Mesodermal cell (in vitro differentiated cells): ENCODE measurements around the gene BEND4.

Source experiments
- H3K27ac ChIP-seq: 2 replicates; pipeline ENCODE4 v1.7.0; 2013; ENCODE audit warnings: mild to moderate bottlenecking, low read depth, low read length, moderate library complexity; ENCODE audit not compliant: severe bottlenecking
- H3K36me3 ChIP-seq: 2 replicates; pipeline ENCODE4 v1.7.1; 2013; ENCODE audit warnings: mild to moderate bottlenecking, low read length, moderate library complexity; ENCODE audit not compliant: control insufficient read depth, insufficient read depth
- H3K4me1 ChIP-seq: one replicate; pipeline ENCODE4 v1.7.1; 2013; ENCODE audit warnings: mild to moderate bottlenecking, low read length; ENCODE audit not compliant: insufficient read depth, control insufficient read depth, poor library complexity, severe bottlenecking
- H3K4me3 ChIP-seq: 2 replicates; pipeline ENCODE4 v1.7.0; 2013; ENCODE audit warnings: low read length, control low read depth, mild to moderate bottlenecking; ENCODE audit not compliant: insufficient read depth, poor library complexity, severe bottlenecking; ENCODE audit errors: extremely low read depth
- H3K9me3 ChIP-seq: 2 replicates; pipeline ENCODE4 v1.7.1; 2013; ENCODE audit warnings: mild to moderate bottlenecking, low read length, moderate library complexity; ENCODE audit not compliant: control insufficient read depth
- WGBS, 2 experiments: methylation state at CpG; one replicate each; pipeline ENCODE4 v1.1.5; 2013; ENCODE audit warnings: missing lambda C conversion rate in 2 of 2; ENCODE audit not compliant: insufficient coverage in 2 of 2; 5-methylcytosine and 5-hydroxymethylcytosine counted together

The BEND4 gene

DNA sequence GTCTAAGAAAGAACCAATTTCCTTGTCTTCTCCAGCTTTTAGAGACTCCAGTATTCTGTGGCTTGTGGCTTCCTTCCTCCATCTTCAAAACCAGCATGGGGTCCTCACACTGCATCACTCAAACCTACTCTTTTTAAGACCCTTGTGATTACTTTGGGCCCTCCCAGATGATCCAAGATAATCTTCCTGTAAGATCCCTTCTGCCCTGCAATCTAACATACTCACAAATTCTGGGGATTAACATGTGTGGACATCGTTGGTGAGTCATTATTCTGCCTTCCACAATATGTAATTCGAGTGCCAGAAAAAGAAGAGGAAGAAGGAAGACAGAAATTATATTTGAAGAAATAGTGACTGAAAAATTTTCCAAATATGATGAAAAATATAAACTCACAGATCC, 47.9 kb downstream of the BEND4 start:
- H3K4me1 ChIP-seq = no peaks in the 10 kb centered on the region

DNA sequence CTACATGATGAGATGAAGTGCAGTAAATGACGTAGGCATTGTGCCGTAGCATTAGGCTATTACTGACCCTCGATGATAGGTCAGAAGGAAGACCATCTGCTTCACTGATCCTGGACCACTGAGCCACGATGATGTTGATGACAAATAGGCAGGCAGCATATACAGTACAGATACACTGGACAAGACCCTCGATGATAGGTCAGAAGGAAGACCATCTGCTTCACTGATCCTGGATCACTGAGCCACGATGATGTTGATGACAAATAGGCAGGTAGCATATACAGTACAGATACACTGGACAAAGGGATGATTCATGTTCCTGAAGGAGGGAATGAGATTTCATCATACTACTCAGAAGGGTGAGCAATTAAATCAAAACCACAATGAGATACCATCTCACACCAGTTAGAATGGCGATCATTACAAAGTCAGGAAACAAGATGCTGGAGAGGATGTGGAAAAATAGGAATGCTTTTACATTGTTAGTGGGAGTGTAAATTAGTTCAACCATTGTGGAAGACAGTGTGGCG, 50.9 kb downstream of the BEND4 start:
- Histone ChIP-seq H3K4me3 (no peak overlapping the region), H3K4me1 (no peaks in the 10 kb centered on the region), H3K27ac (no peak overlapping the region), H3K36me3 (no peaks in the 10 kb centered on the region), H3K9me3 (no peaks in the 10 kb centered on the region)
- 97 to 98% methylated on average over 5 to 6 of the region's 8 CpGs for WGBS, 2 experiments

More for the DNA sequence above, 47.9 kb downstream of the BEND4 start:
- no peaks in the 10 kb centered on the region for H3K9me3 ChIP-seq
- WGBS, 2 experiments = no CpG with 5 or more reads among the region's 2 CpGs
- H3K4me3 ChIP-seq = no peak overlapping the region
- H3K27ac ChIP-seq = no peak overlapping the region
- H3K36me3 ChIP-seq = no peaks in the 10 kb centered on the region

DNA sequence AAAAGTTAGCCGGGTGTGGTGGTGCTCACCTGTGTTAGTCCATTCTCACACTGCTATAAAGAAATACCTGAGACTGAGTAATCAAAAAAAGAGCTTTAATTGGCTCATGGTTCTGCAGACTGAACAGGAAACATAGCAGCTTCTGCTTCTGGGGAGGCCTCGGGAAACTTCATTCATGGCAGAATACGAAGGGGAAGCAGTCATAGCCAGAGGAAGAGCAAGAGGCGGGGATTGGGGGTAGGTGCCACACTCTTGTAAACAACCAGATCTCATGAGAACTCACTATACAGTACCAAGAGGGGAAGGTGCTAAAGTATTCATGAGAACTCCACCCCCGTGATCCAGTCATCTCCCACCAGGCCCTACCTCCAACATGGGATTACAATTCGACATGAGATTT, 64.1 kb downstream of the BEND4 start:
- WGBS, 2 experiments = 91% methylated on average over 3 to 5 of the region's 6 CpGs
- no peak overlapping the region for H3K27ac ChIP-seq
- no peak overlapping the region for H3K4me3 ChIP-seq
- no peaks in the 10 kb centered on the region for H3K9me3 ChIP-seq
- no peaks in the 10 kb centered on the region for H3K4me1 ChIP-seq
- H3K36me3 ChIP-seq = peaks cover 2% of the 10 kb centered on the region

DNA sequence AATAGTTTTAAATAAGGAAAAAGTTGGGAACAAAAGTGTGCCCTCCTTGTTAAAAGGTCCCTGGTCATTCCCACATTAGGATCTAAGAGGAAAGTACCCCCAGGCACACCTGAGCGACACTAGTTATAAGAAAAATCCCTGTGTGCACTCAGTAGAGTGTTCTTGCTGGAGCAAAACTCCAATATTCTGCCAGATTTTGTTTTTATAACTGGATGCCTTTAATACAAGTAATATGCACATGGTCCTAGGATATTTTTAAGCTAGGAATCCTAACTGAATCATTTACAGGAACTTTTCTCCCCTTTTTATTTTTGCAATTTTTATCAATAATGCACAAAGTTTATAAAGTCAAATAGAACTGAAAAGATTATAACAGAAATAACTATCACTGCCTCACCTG, 68.6 kb downstream of the BEND4 start:
- H3K9me3 ChIP-seq = no peaks in the 10 kb centered on the region
- peaks cover 5% of the 10 kb centered on the region for H3K36me3 ChIP-seq
- 100% methylated on average over 1 of the region's 1 CpG; no CpG with 5 or more reads in 1 of the 2 experiments for WGBS, 2 experiments
- H3K4me3 ChIP-seq = no peak overlapping the region
- H3K27ac ChIP-seq = no peak overlapping the region
- no peaks in the 10 kb centered on the region for H3K4me1 ChIP-seq

DNA sequence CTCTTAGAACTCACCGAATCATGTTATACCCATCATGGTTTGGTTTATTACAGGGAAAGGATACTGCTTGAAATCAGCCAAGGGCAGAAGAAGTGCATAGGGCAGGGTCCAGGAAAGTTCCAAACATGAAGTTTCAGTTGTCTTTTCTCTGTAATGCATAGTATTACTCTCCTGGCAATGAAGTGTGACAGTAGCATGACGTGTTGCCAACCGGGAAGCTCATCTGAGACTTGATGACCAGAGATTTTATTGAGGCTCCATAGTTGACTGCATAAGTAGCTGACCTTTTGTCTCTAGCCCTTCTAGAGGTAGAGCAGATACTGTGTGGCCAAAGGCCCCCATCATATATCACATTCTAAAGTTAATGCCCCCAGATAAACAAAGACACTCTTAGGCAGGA, 72.1 kb downstream of the BEND4 start:
- H3K36me3 ChIP-seq = peaks cover 10% of the 10 kb centered on the region
- 93 to 100% methylated on average over 2 to 3 of the region's 3 CpGs for WGBS, 2 experiments

DNA sequence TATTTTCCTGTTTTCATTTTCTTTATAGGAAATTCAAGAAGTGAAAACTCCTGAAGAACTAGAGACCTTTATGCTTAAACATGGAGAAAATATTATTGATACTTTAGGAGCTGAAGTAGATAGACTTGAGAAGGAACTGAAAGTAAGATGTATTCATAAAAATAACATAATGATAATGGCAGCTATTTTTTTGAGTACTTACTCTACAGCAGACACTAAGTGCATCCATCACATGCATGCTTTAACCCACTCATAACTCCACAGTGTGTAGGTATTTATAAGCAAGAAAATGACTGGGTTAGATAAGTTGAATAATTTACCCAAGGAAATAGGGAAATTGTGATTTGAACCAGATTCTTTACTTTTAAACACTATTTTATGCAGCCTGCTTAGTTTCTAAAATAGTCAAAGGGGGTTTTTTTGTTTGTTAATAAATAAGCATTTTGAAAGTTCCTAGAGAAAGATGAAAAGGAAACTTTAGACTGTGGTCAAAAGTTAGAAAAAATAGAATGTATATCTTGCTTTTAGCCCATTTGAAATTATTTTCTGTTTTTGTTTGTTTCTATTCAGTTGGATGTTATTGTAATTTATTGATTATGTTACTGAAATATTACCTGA, 74.2 kb downstream of the BEND4 start:
- H3K36me3 ChIP-seq = peaks cover 13% of the 10 kb centered on the region
- H3K27ac ChIP-seq = no peak overlapping the region
- H3K9me3 ChIP-seq = no peaks in the 10 kb centered on the region
- H3K4me1 ChIP-seq = no peaks in the 10 kb centered on the region
- H3K4me3 ChIP-seq = no peak overlapping the region

More for the DNA sequence above, 72.1 kb downstream of the BEND4 start:
- no peaks in the 10 kb centered on the region for H3K9me3 ChIP-seq
- no peak overlapping the region for H3K4me3 ChIP-seq
- H3K4me1 ChIP-seq = no peaks in the 10 kb centered on the region
- no peak overlapping the region for H3K27ac ChIP-seq

DNA sequence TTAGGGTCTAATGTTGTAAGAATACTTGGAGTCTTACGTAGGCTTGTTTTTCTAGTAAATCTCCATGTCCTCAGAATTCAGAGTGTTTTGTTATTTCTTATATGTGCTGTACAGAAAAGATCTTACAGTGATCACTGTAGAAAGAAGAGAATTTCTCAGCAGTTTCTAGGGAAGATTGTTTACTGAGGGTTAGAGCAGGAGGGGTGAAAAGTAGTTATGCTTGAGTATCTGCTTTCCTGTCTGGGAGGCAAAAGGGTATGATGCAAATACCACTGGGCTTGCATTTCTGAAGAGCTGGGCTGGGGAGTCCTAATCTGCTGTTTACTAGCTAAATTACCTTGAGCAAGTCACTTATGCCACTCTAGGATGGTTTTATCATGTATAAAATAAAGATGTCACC, 78.2 kb downstream of the BEND4 start:
- Histone ChIP-seq H3K9me3 (no peaks in the 10 kb centered on the region), H3K4me3 (no peak overlapping the region), H3K36me3 (peaks cover 20% of the 10 kb centered on the region), H3K4me1 (no peaks in the 10 kb centered on the region), H3K27ac (no peak overlapping the region)
- 86% methylated on average over 1 of the region's 1 CpG; no CpG with 5 or more reads in 1 of the 2 experiments for WGBS, 2 experiments

DNA sequence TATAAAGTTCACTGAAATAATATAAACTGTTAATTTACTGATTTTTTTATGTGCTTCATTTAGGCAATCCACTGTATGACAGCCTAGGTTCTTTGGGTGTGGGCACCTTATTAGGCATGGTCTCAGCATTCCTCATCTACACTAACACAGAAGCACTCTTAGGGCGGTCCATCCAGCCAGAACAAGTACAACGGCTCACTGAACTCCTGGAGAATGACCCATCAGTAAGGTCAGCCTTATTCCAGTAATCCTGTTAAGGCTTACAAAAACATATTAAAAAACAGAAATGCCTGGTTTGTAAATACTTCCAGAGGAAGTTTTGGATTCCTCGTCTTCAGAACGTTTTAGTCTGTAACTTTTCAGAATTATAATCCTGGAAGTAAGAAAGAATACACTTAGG, 82.0 kb downstream of the BEND4 start:
- 100% methylated on average over 2 of the region's 4 CpGs; no CpG with 5 or more reads in 1 of the 2 experiments for WGBS, 2 experiments
- H3K36me3 ChIP-seq = peaks cover 16% of the 10 kb centered on the region

DNA sequence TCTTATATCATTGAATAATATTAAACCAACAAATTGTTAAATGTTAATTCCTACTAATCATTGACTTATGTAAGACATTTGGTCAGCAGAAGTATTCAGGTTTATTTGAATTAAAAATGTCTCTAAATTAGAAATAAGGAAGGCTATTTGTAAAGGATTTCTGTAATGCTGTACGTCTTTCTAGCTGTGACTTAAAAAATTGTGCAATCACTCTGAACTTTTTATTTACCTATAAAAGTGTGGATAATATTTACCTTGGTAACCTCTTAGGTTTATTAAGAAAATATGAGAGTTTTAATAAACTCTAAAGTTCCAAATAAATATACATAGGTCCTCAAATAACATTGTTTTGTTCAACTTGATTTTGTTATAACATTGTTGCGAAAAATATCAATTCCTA, 85.2 kb downstream of the BEND4 start:
- Histone ChIP-seq H3K9me3 (no peaks in the 10 kb centered on the region), H3K36me3 (peaks cover 14% of the 10 kb centered on the region), H3K27ac (no peak overlapping the region), H3K4me3 (no peak overlapping the region), H3K4me1 (no peaks in the 10 kb centered on the region)
- WGBS, 2 experiments = 89% methylated on average over 1 of the region's 2 CpGs; no CpG with 5 or more reads in 1 of the 2 experiments

More for the DNA sequence above, 82.0 kb downstream of the BEND4 start:
- no peak overlapping the region for H3K4me3 ChIP-seq
- H3K9me3 ChIP-seq = no peaks in the 10 kb centered on the region
- H3K27ac ChIP-seq = no peak overlapping the region
- H3K4me1 ChIP-seq = no peaks in the 10 kb centered on the region

DNA sequence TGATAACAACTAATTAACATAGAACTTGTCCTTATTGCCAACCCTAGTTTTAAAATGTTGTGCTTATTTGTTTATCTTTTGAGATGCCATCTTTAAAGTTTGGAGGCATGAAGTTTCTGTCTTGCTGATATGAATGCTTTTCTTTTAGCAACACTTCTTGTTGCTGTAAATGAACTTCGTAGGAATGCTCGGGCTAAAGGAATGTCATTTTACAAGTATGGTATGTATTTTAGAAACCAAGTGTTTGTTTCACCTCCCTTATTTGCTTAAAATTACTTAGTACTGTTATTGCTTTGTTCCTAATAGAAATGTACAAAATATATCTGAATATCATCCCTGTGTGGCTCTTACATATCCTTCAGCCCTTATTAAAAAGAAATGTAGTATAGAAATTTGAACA, 86.1 kb downstream of the BEND4 start:
- no peaks in the 10 kb centered on the region for H3K4me1 ChIP-seq
- H3K4me3 ChIP-seq = no peak overlapping the region
- H3K36me3 ChIP-seq = peaks cover 17% of the 10 kb centered on the region
- WGBS, 2 experiments = no CpG with 5 or more reads among the region's 2 CpGs
- no peak overlapping the region for H3K27ac ChIP-seq
- no peaks in the 10 kb centered on the region for H3K9me3 ChIP-seq
